Measurements from ENCODE around the gene PLXND1.

Gene PLXND1

DNA sequence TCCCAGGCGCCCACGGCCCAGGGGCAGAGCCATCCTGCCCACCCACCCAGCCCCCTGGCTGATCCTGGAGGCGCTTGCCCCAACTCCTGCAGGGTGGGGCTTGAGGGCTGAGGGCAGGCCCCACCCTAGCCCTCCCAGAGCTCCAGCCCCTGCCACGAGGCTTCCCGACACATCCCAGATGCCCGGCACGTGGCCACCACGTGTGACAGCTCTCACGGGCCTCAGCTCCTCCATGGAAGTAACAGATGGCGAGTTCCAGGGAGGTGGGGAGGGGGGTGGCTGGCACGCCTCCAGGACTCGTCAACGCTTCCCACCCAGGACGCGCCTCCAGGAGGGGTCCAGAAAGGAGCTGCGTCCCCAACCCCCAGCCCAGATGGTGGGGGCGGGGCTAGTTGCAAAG is 29.1 kb downstream of the PLXND1 start:
- TF ChIP-seq, protein P1, sequence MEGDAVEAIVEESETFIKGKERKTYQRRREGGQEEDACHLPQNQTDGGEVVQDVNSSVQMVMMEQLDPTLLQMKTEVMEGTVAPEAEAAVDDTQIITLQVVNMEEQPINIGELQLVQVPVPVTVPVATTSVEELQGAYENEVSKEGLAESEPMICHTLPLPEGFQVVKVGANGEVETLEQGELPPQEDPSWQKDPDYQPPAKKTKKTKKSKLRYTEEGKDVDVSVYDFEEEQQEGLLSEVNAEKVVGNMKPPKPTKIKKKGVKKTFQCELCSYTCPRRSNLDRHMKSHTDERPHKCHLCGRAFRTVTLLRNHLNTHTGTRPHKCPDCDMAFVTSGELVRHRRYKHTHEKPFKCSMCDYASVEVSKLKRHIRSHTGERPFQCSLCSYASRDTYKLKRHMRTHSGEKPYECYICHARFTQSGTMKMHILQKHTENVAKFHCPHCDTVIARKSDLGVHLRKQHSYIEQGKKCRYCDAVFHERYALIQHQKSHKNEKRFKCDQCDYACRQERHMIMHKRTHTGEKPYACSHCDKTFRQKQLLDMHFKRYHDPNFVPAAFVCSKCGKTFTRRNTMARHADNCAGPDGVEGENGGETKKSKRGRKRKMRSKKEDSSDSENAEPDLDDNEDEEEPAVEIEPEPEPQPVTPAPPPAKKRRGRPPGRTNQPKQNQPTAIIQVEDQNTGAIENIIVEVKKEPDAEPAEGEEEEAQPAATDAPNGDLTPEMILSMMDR (conservative IDR thresholded peaks at IDR 0.05): no peak
- peak overlapping the region; percentile 56 for H3K27ac ChIP-seq

GRCh38 chr3:129576514-129577352 is 29.7 kb downstream of the PLXND1 start:
- TF ChIP-seq, protein P1 (conservative IDR thresholded peaks at IDR 0.05): no peak
- peak overlapping the region; percentile 56 for H3K27ac ChIP-seq

- TF ChIP-seq, protein P1 (conservative IDR thresholded peaks at IDR 0.05): no peak
These were observed 30.5 kb downstream of the PLXND1 start for GRCh38 chr3:129575997-129576384.

GRCh38 chr3:129575233-129575996 is 31.1 kb downstream of the PLXND1 start:
- TF ChIP-seq, protein P1 (conservative IDR thresholded peaks at IDR 0.05): no peak
- no peak overlapping the region; the same call in 1 of the 2 replicates for H3K27ac ChIP-seq

More at GRCh38 chr3:129575997-129576384, 30.5 kb downstream of the PLXND1 start:
- H3K27ac ChIP-seq: peak overlapping the region; percentile 56

DNA sequence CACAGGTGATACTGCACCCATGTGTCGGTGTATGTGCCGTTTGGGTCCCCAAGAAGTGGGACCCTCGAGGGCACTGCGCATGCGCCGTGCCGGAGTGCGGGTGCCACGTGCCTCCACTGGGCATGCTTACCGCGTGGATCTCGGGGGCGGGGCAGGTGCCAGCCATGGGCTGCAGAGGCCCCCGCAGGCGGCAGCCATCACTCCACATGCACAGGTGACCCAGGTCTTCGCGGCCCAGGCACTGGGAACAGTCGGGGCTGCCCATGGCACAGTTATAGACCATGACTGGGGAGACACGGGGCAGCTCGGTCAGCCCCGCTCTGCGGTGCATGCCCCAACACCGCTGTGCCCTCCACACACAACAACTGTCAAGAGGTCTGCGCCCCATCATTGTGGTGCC is 32.3 kb downstream of the PLXND1 start:
- H3K27ac ChIP-seq: no peak overlapping the region
- TF ChIP-seq, protein P1 (conservative IDR thresholded peaks at IDR 0.05): no peak

- TF ChIP-seq, protein P1 (conservative IDR thresholded peaks at IDR 0.05): no peak
- H3K27ac ChIP-seq: no peak overlapping the region
These were observed 33.0 kb downstream of the PLXND1 start for GRCh38 chr3:129573493-129573892.

GRCh38 chr3:129572603-129573002 is 33.9 kb downstream of the PLXND1 start:
- TF ChIP-seq, protein P1 (conservative IDR thresholded peaks at IDR 0.05): no peak
- H3K27ac ChIP-seq: no peak overlapping the region

Data from VCaP (cell line).